ENCODE data around the gene LNX2.

LNX2 gene

GRCh38 chr13:27504128-27504867 is 116.0 kb downstream of the LNX2 start:
- Histone ChIP-seq H3K9me3 (ENCODE audit: control insufficient read depth, insufficient read depth, low read depth, low read length) (no peaks in the 10 kb centered on the region), H3K4me1 (ENCODE audit: control insufficient read depth, insufficient read depth, low read length) (0 out of 2 replicates have a peak, but pooled peaks cover 6% of the 10 kb centered on the region), H3K27ac (ENCODE audit: low read depth, low read length) (no peak overlapping the region), H3K36me3 (ENCODE audit: control insufficient read depth, insufficient read depth, low read length) (no peaks in the 10 kb centered on the region), H3K9ac (ENCODE audit: low read length) (no peak overlapping the region), H3K4me3 (ENCODE audit: low read depth, low read length) (no peak overlapping the region), H3K27me3 (ENCODE audit: control insufficient read depth, insufficient read depth, low read length) (no peaks in the 10 kb centered on the region)

- Histone ChIP-seq H3K27ac (ENCODE audit: low read depth, low read length) (no peak overlapping the region), H3K4me1 (ENCODE audit: control insufficient read depth, insufficient read depth, low read length) (peaks cover 10% of the 10 kb centered on the region; the same call in 1 of the 2 replicates), H3K9me3 (ENCODE audit: control insufficient read depth, insufficient read depth, low read depth, low read length) (no peaks in the 10 kb centered on the region), H3K27me3 (ENCODE audit: control insufficient read depth, insufficient read depth, low read length) (no peaks in the 10 kb centered on the region), H3K36me3 (ENCODE audit: control insufficient read depth, insufficient read depth, low read length) (no peaks in the 10 kb centered on the region), H3K9ac (ENCODE audit: low read length) (no peak overlapping the region), H3K4me3 (ENCODE audit: low read depth, low read length) (no peak overlapping the region)
These were observed 119.4 kb downstream of the LNX2 start for GRCh38 chr13:27500806-27501534.

GRCh38 chr13:27497563-27498230 is 122.6 kb downstream of the LNX2 start:
- Histone ChIP-seq H3K27ac (ENCODE audit: low read depth, low read length) (no peak overlapping the region), H3K27me3 (ENCODE audit: control insufficient read depth, insufficient read depth, low read length) (no peaks in the 10 kb centered on the region), H3K4me1 (ENCODE audit: control insufficient read depth, insufficient read depth, low read length) (peaks cover 4% of the 10 kb centered on the region; the same call in 1 of the 2 replicates), H3K9ac (ENCODE audit: low read length) (no peak overlapping the region), H3K36me3 (ENCODE audit: control insufficient read depth, insufficient read depth, low read length) (no peaks in the 10 kb centered on the region), H3K4me3 (ENCODE audit: low read depth, low read length) (no peak overlapping the region), H3K9me3 (ENCODE audit: control insufficient read depth, insufficient read depth, low read depth, low read length) (no peaks in the 10 kb centered on the region)

- no peaks in the 10 kb centered on the region for H3K36me3 ChIP-seq (ENCODE audit: control insufficient read depth, insufficient read depth, low read length)
These were observed 123.6 kb downstream of the LNX2 start for GRCh38 chr13:27496536-27497273.

GRCh38 chr13:27496006-27496405 is 124.3 kb downstream of the LNX2 start:
- H3K36me3 ChIP-seq (ENCODE audit: control insufficient read depth, insufficient read depth, low read length), result no peaks in the 10 kb centered on the region
- peaks cover 4% of the 10 kb centered on the region; the same call in 1 of the 2 replicates for H3K4me1 ChIP-seq (ENCODE audit: control insufficient read depth, insufficient read depth, low read length)
- no peak overlapping the region for H3K9ac ChIP-seq (ENCODE audit: low read length)
- no peaks in the 10 kb centered on the region for H3K27me3 ChIP-seq (ENCODE audit: control insufficient read depth, insufficient read depth, low read length)
- H3K4me3 ChIP-seq (ENCODE audit: low read depth, low read length), result no peak overlapping the region
- no peak overlapping the region for H3K27ac ChIP-seq (ENCODE audit: low read depth, low read length)
- H3K9me3 ChIP-seq (ENCODE audit: control insufficient read depth, insufficient read depth, low read depth, low read length), result no peaks in the 10 kb centered on the region

More at GRCh38 chr13:27496536-27497273, 123.6 kb downstream of the LNX2 start:
- Histone ChIP-seq H3K9ac (ENCODE audit: low read length) (no peak overlapping the region), H3K4me1 (ENCODE audit: control insufficient read depth, insufficient read depth, low read length) (peaks cover 4% of the 10 kb centered on the region; the same call in 1 of the 2 replicates), H3K9me3 (ENCODE audit: control insufficient read depth, insufficient read depth, low read depth, low read length) (no peaks in the 10 kb centered on the region), H3K4me3 (ENCODE audit: low read depth, low read length) (no peak overlapping the region), H3K27me3 (ENCODE audit: control insufficient read depth, insufficient read depth, low read length) (no peaks in the 10 kb centered on the region), H3K27ac (ENCODE audit: low read depth, low read length) (no peak overlapping the region)

Measured in HUES6 (cell line).